D721Med (cell line): ENCODE results near the gene INPP5A.

Experiments
- DNase-seq: peaks from one replicate; pipeline ENCODE4 v3.0.0; 2011; ENCODE audit warnings: low spot score; ENCODE audit not compliant: insufficient read length
- FAIRE-seq: peaks from 2 replicates; lab custom pipeline; 2011; peaks lifted over from hg19 to GRCh38; lab: Jason Lieb, UNC
- CTCF ChIP-seq: IDR thresholded peaks from 2 replicates; pipeline ENCODE4 v1.5.1; 2012; ENCODE audit warnings: mild to moderate bottlenecking, control low read depth; ENCODE audit not compliant: insufficient read depth; ENCODE audit errors: missing control alignments

INPP5A gene

DNA sequence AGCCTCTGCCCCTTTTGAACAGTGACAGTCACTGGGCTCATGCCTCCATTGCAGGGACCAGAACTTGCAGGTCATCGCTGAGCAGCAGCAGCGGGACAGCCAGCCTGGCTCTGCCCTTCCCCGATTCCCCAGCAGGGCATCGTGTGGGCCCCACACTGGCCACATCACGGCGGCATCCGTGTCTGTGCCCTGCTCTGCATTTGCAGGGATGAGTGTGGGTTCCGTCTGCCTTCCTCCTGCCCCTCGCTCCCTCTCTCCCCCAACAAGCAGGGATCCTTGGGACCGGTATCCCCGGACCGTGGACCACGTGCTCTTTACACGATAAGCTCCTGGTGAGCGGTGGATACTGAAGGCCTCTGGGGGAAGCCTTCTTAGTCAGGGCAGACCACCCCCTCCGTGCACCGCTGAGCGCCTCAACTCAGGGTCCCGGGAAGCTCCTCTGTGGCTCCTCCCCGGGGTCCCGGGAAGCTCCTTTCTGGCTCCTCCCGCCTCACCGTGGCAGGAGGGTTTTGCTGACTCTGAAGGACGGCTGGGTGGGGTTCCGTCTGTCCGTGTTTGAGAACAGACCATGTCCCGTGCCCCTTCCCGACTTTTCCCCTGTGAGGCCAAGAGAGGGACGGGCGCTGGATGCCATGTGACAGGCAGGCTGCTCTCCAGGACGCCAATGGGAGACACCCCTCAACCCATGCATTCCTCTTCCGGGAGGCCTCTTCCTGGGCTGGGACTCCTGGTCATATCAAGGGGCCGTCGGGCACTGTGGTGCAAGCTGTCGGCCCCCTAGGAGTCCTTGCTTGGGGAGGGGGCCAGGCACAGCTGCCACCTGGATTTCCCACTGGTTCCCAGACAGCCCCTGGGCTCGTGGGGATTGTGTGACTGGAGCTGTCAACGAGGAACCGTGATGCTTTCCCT is 271.9 kb downstream of the INPP5A start:
- FAIRE-seq (no peak), DNase-seq (no peak)
- no peak for TF ChIP-seq CTCF

DNA sequence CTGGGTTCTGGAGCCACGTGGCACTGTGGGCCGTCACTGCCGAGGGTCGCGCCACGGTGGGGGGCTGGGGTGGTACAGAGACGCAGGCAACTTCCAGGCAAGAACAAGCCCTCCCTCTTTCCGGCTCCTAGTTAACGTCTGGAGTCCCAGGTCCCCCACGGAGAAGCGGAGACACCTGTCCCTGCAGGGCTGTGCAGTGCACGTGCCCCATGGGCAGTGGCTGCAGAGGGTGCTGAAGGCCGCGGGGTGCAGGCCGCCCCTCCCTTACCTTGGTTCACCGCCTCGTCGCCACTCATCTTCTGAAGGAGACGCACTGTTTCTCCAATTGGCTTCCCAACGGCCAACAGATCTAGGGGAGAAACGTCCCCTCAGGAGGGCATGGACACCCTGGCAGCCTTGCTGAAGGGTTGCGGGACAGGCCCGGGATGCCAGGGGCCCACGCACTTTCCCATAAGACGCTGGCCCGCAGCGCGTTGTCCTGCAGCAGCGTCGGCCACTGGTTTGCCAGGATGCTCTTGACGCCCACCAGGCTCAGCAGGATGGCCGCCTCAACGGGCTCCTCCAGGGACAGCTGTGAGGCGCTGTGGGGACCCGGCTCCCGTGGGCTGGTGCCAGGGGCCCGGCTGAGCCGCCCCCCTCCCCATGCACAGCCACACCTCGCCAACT is 272.7 kb downstream of the INPP5A start:
- no peak for DNase-seq
- no peak for TF ChIP-seq CTCF
- no peak for FAIRE-seq

DNA sequence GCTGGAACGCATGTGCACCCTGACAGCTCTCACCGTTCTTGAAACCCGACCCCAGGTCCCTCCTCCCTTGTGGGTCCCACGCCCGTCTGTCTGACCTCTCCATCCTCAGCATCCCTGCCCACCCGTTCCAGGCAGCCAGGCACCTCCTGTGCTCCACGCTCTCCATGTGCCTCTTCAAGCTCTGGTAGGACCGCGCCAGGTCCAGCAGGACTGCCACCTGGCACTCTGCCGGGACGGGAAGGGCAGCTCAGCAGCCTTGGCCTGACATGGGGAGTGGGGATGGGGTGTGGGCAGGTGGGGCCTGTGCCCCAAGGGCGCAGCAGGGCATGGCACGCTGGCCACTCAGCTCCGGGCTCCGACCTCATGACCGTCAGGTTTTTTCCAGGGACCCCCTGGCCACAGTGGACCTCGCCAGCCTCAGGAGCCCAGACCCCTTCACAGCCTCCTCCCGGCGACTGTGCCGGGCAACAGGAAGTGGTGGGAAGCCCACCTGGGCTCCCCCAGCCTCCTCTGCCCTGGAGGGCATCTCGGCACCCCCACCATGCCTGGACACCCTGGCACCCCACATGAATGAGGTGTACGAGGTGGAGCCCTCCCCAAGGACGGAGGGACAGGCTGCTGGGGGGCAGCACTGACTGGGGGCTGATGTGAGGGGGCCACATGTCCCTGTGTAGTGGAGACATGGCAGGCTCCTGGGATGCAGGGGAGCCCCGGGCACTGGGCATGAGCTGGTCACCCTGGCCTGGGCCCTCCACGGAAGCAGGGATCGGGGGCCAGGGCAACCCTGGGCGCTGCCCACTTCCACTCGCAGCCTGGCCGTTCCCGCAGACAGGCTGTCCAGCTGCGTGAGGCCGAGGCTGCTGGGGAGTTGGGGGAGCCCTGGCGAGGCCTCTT is 273.5 kb downstream of the INPP5A start:
- FAIRE-seq, result no peak
- TF ChIP-seq CTCF, result no peak
- no peak for DNase-seq

GRCh38 chr10:132811891-132812481 is 274.4 kb downstream of the INPP5A start:
- TF ChIP-seq CTCF, result no peak
- FAIRE-seq, result no peak
- DNase-seq, result no peak

DNA sequence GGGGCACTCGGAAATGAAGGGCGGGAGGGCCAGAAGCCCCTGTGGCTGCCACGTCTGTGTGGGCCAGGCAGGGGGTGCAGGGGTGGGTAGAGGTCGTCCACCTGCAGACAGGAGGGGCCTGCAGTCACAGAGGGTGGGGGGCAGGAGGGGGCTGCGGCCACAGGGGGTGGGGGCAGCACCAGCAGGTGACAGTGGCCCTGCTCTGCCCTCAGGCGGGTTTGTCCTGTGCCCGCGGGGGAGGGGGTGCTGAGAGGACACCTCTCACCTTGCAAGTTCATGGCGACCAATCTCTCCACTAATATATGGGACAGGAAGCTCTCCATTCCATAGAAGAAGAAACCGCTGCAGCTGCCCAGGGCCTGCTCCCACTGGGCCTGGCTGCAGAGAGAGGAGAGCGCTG is 274.9 kb downstream of the INPP5A start:
- DNase-seq (no peak), FAIRE-seq (no peak)
- TF ChIP-seq CTCF, result no peak

DNA sequence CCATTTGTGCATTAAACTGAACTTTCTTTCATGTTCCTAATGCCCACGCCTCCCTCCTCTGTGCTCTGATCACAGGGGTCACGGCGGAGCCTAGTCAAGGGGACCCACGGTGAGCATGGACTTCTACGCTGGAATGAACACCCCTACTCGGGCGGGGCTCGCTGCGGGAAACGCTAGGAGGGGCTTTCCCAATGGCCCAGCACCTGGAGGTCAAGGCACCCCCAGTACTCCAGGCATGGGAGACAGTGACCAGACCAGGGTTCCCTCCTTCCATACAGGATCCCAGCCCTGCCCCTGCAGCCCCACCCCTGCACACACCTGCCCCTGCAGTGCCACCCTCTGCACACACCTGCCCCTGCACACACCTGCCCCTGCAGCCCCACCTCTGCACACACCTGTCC is 275.4 kb downstream of the INPP5A start:
- no peak for FAIRE-seq
- no peak for DNase-seq

More for the DNA sequence above, 275.4 kb downstream of the INPP5A start:
- TF ChIP-seq CTCF, result no peak
